ENCODE measurements around the gene LAMC1. TPM values are rescaled to one million over a fixed set of nuclear protein-coding genes. Genes with fewer than 3 reads are reported as not detected.
A peak's percentile ranks its signal among the peaks of the same experiment; 100 is the strongest.
"Not testable (repeated sequence)": the region's sequence is repeated elsewhere in the genome, so short reads cannot be mapped to it uniquely, and the experiment has no call there.

The LAMC1 gene
- total RNA-seq, 2 donors from 2014 or later, result 60.7 to 96.6 TPM

- Histone ChIP-seq H3K27me3 (no peaks in the 10 kb centered on the region), H3K4me3 (no peak overlapping the region), H3K27ac (no peak overlapping the region), H3K9me3 (no peaks in the 10 kb centered on the region), H3K4me1 (peaks cover 20% of the 10 kb centered on the region), H3K36me3 (replicated peaks in 1 of 2; ENCODE audit: insufficient read depth in 1 of 2, low read depth in 2 of 2) (no peaks in the 10 kb centered on the region)
- WGBS, 2 donors, result 49 to 57% methylated on average over 4 of the region's 4 CpGs
- no peak for TF ChIP-seq POLR2A (IDR thresholded peaks at IDR 0.05)
- DNase-seq, result peak; percentile 33 to 48 (median 38)
- peak; percentile 53 for ATAC-seq
- intact Hi-C loops (cut with DNase I), result no loop called here
Observed at GRCh38 chr1:183069562-183070216, 46.5 kb downstream of the LAMC1 start.

- Histone ChIP-seq H3K27me3 (no peaks in the 10 kb centered on the region), H3K36me3 (replicated peaks in 1 of 2; ENCODE audit: insufficient read depth in 1 of 2, low read depth in 2 of 2) (no peaks in the 10 kb centered on the region), H3K9me3 (no peaks in the 10 kb centered on the region), H3K27ac (no peak overlapping the region), H3K4me3 (no peak overlapping the region), H3K4me1 (peaks cover 20% of the 10 kb centered on the region)
- ATAC-seq (no peak), DNase-seq (no peak)
- TF ChIP-seq POLR2A (IDR thresholded peaks at IDR 0.05), result no peak
- no peak for TF ChIP-seq CTCF (IDR thresholded peaks at IDR 0.05)
- WGBS, 2 donors, result 66 to 87% methylated on average over 3 of the region's 3 CpGs
- intact Hi-C loops (cut with DNase I), result no loop called here
Observed at GRCh38 chr1:183070234-183070922, 47.2 kb downstream of the LAMC1 start.

GRCh38 chr1:183070923-183071618 lies 47.9 kb downstream of the LAMC1 start:
- no peaks in the 10 kb centered on the region for H3K27me3 ChIP-seq
- TF ChIP-seq CTCF (IDR thresholded peaks at IDR 0.05) (no peak), POLR2A (IDR thresholded peaks at IDR 0.05) (no peak)
- intact Hi-C loops (cut with DNase I), result no loop called here
- WGBS, 2 donors, result 50 to 65% methylated on average over 3 of the region's 3 CpGs
- no peaks in the 10 kb centered on the region for H3K36me3 ChIP-seq (replicated peaks in 1 of 2; ENCODE audit: insufficient read depth in 1 of 2, low read depth in 2 of 2)
- H3K9me3 ChIP-seq, result no peaks in the 10 kb centered on the region
- H3K27ac ChIP-seq, result no peak overlapping the region
- no peak overlapping the region for H3K4me3 ChIP-seq
- peaks cover 20% of the 10 kb centered on the region for H3K4me1 ChIP-seq
- ATAC-seq (no peak), DNase-seq (no peak)

DNA sequence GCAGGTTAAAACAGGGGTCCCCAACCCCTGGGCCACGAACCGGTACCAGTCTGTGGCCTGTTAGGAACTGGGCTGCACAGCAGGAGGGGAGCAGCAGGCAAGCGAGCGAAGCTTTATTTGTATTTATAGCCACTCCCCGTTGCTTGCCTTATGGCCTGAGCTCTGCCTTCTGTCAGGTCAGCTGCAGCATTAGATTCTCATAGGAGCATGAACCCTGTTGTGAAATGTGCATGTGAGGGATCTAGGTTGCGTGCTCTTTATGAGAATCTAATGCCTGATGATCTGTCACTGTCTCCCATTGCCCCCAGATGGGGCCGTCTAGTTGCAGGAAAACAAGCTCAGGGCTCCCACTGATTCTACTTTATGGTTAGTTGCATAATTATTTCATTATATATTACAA lies 49.4 kb downstream of the LAMC1 start:
- DNase-seq; H3K36me3 ChIP-seq (replicated peaks in 1 of 2; ENCODE audit: insufficient read depth in 1 of 2, low read depth in 2 of 2); H3K27ac ChIP-seq; H3K9me3 ChIP-seq; H3K27me3 ChIP-seq; intact Hi-C loops (cut with DNase I); ATAC-seq; H3K4me3 ChIP-seq: not testable (repeated sequence)
- WGBS, 2 donors, result 89 to 96% methylated on average over 7 of the region's 7 CpGs
- peaks cover 20% of the 10 kb centered on the region for H3K4me1 ChIP-seq

DNA sequence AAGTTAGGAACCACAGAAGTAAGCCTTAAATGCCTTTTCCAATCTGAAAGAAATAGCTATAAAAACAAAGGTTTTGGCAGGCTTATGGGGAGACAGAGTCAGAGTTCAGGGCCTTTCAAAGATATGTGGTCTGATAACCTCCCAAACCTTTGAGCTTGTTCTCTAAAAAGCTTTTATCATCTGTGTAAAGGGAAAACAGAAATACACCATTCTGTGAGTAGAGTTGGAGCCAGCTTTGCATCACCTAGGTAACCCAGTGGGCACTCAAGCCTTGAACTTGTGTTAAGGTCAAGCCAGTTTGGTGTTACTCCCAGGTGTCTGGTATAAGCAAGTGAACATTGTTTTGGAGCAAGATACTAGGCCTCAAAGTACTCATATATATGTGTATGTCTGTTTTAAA lies 50.1 kb downstream of the LAMC1 start:
- peaks cover 20% of the 10 kb centered on the region for H3K4me1 ChIP-seq
- no peaks in the 10 kb centered on the region for H3K9me3 ChIP-seq
- DNase-seq (no peak), ATAC-seq (peak; percentile 62)
- no peak for TF ChIP-seq POLR2A (IDR thresholded peaks at IDR 0.05)
- H3K27ac ChIP-seq, result no peak overlapping the region
- intact Hi-C loops (cut with DNase I), result no loop called here
- no peaks in the 10 kb centered on the region for H3K27me3 ChIP-seq
- H3K36me3 ChIP-seq (replicated peaks in 1 of 2; ENCODE audit: insufficient read depth in 1 of 2, low read depth in 2 of 2), result no peaks in the 10 kb centered on the region
- no peak overlapping the region for H3K4me3 ChIP-seq

- Histone ChIP-seq H3K27ac (no peak overlapping the region), H3K4me3 (no peak overlapping the region), H3K9me3 (no peaks in the 10 kb centered on the region), H3K4me1 (peaks cover 20% of the 10 kb centered on the region), H3K27me3 (no peaks in the 10 kb centered on the region), H3K36me3 (replicated peaks in 1 of 2; ENCODE audit: insufficient read depth in 1 of 2, low read depth in 2 of 2) (no peaks in the 10 kb centered on the region)
- TF ChIP-seq CTCF (IDR thresholded peaks at IDR 0.05) (no peak), POLR2A (IDR thresholded peaks at IDR 0.05) (no peak)
- intact Hi-C loops (cut with DNase I), result no loop called here
- 56 to 66% methylated on average over 2 of the region's 2 CpGs for WGBS, 2 donors
- DNase-seq (no peak), ATAC-seq (no peak)
Observed at GRCh38 chr1:183074215-183074614, 51.0 kb downstream of the LAMC1 start.

All from body of pancreas (tissue), 4 donors.